Large intestine (tissue), 3 donors: ENCODE measurements around the gene ARMC7. TPM values are rescaled to one million over a fixed set of nuclear protein-coding genes. Genes with fewer than 3 reads are reported as not detected.

Source experiments
- DNase-seq, 2 donors: peaks; one replicate each; pipeline versions ENCODE4 v3.0.0 to v3.0.0-alpha.2; 2013
- H3K27ac ChIP-seq: one replicate; pipeline ENCODE4 v1.5.1; 2013; ENCODE audit warnings: low read length
- H3K27me3 ChIP-seq: 2 replicates; pipeline ENCODE4 v1.6.1; 2013; ENCODE audit warnings: low read length; ENCODE audit not compliant: control insufficient read depth, insufficient read depth
- H3K36me3 ChIP-seq: 2 replicates; pipeline ENCODE4 v1.6.1; 2013; ENCODE audit warnings: low read length; ENCODE audit not compliant: control insufficient read depth, insufficient read depth
- H3K4me1 ChIP-seq: one replicate; pipeline ENCODE4 v1.6.1; 2013; ENCODE audit warnings: low read length; ENCODE audit not compliant: control insufficient read depth, insufficient read depth
- H3K4me3 ChIP-seq: one replicate; pipeline ENCODE4 v1.5.1; 2013; ENCODE audit warnings: low read length
- H3K9me3 ChIP-seq: one replicate; pipeline ENCODE4 v1.6.1; 2013; ENCODE audit warnings: mild to moderate bottlenecking, low read depth, low read length, moderate library complexity; ENCODE audit not compliant: control insufficient read depth
- WGBS: methylation state at CpG from one replicate; pipeline ENCODE4 v1.1.5; 2013; ENCODE audit warnings: low lambda C conversion rate; ENCODE audit not compliant: insufficient coverage; 5-methylcytosine and 5-hydroxymethylcytosine counted together
- polyA plus RNA-seq: library from polyadenylated mRNA; unstranded; fragments of 120-200 nt; gene quantifications from one replicate; pipeline ENCODE4 v1.2.1, GENCODE V29; 2013

Gene ARMC7
- polyA plus RNA-seq, 1 donor: 9.3 TPM

DNA sequence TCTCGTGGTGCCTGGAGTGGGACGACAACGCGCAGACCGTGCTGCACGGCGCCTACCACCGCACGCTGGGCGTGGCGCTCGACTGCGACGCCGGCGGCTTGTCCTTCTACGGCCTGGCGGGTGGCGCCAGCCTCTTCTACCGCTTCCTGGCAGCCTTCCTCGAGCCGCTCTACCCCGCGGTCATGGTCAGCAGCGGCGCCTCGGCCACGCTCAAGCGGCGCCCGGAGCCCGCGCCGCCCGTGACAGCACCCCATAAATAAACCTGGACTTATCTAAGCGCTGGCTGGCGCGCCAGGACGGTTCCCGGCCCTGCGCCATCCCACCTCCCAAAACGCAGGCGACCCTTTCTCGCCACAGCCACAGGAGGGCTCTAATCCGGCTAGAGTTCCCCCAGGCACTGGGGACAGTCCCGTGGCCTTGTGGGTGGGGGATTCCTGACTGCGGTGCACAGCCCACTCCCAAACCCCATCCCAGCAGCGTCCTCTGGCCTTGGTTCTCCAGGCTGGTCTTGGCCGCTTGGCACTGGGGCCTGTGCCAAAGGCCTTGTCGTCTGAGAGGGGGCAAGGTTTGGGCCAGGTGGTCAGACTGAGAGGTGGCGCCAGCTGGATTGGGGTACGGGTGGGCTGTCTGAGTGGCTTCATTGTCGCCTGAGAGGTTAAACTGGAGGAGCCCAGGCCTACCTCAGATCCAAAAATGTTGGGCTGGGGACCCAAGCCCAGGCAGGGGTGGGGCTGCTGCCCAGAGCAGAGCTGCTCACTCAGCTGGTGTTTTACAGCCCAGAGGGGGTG, 32.1 kb upstream of the ARMC7 start:
- Histone ChIP-seq H3K9me3 (no peaks in the 10 kb centered on the region), H3K4me3 (peak overlapping the region; percentile 41), H3K4me1 (peaks cover 42% of the 10 kb centered on the region), H3K27ac (peak overlapping the region; percentile 76), H3K27me3 (no peaks in the 10 kb centered on the region), H3K36me3 (no peaks in the 10 kb centered on the region)
- WGBS: no CpG with 5 or more reads among the region's 53 CpGs
- peak; percentile 80 to 82 for DNase-seq

DNA sequence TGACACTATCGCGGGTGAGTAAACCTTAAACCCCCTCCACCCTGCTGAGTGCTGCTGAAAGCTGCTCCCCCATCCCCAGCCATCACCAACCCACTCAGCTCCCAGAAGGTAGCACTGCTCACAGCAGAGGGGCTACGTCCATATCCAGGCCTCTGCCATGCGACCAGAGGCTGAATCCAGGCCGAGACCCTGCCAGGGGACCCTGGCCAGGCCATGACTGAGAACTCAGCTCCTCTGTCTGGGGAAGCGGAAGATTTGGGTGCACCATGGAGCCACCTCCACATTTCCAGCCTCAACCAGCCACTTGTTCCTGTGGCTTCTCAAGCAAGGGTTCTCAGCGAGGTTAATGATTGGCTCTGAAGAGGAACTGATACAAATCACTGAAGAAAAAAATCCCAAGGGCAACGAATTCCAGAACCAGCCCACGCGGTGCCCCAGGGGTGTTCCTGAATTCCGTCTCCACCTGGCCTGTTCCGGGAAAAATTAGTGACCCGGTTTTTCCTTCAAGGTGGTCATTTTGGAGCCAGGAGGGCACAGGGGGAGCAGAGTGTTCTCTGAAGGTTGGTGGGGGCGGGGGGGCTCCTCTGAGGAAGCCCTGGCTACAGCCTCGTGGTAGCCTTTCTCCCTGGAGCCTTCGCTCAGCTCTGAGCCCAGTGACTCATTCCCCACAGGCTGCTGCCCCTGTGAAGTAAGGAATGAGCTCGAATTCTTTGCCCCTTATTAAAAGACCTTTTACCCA, 31.3 kb upstream of the ARMC7 start:
- peaks cover 40% of the 10 kb centered on the region for H3K4me1 ChIP-seq
- no CpG with 5 or more reads among the region's 17 CpGs for WGBS

DNA sequence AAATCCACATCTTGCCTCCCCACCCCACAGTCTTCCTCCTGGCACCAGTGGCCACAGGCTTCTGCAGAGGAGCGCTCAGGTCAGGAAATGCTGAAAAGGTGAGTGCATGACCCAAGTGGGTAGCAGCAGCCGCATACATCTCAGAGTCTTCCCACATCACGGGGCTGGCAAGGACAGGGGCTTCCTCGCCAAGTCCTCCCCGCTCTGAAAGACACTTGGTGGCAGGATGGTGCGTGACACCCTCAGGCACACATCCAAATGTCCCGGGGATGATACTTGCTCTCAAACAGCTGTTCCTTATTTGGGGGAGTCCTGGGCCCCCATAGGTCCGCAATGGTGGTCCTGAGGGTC, 30.8 kb upstream of the ARMC7 start:
- Histone ChIP-seq H3K27me3 (no peaks in the 10 kb centered on the region), H3K4me1 (peaks cover 40% of the 10 kb centered on the region), H3K9me3 (no peaks in the 10 kb centered on the region), H3K27ac (peak overlapping the region; percentile 76), H3K36me3 (no peaks in the 10 kb centered on the region), H3K4me3 (no peak overlapping the region)
- WGBS: no CpG with 5 or more reads among the region's 8 CpGs
- no peak for DNase-seq

More for the DNA sequence above, 31.3 kb upstream of the ARMC7 start:
- peak in 1 of 2 donors; percentile 57 for DNase-seq
- Histone ChIP-seq H3K36me3 (no peaks in the 10 kb centered on the region), H3K9me3 (no peaks in the 10 kb centered on the region), H3K4me3 (no peak overlapping the region), H3K27me3 (no peaks in the 10 kb centered on the region), H3K27ac (peak overlapping the region; percentile 76)

DNA sequence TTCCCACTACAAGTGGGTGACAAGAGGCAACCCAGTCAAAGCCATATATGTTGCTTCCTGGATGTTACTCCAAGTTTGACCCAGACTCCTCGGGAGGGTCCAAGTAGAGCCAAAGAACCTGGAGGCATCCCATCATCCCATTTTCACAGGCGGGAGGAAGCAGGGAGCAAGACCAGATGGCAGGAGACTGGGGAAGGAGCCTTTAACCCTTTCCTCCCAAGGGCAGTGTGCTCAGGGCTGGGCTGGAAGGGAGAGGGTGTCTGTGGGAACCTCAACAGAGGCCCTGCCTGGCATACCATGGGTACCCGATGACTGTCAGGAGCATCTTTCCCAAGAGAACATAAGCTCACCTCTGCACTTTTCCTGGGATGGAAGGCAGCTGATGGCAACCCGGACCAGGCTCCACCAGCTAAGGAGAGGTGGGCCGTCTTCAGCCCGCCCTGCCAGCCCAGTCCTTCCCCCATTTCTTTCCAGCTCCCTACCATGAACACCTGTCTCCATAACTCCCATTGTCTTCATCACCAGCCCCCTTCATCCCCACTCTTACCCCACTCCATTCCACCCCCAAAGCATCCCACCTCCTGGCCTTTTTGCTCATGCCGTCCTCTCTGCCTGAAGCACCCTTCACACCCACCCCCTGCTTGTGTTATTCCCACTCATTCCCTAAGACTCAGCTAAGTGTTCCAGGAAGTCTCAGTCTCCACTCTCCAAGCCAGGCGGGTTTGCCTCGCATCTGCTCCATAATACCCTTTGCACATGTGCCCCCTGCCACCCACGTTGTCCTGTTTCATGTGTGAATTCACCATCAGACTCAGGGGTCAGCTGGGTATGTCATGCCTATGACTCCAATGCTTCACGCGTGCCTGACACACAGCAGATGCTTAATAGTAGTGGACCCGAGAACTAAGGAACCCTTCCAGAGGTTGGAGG, 27.9 kb upstream of the ARMC7 start:
- WGBS: no CpG with 5 or more reads among the region's 13 CpGs
- H3K27ac ChIP-seq: no peak overlapping the region
- no peaks in the 10 kb centered on the region for H3K27me3 ChIP-seq
- H3K36me3 ChIP-seq: no peaks in the 10 kb centered on the region
- no peak overlapping the region for H3K4me3 ChIP-seq
- no peaks in the 10 kb centered on the region for H3K9me3 ChIP-seq
- H3K4me1 ChIP-seq: peaks cover 48% of the 10 kb centered on the region
- peak in 1 of 2 donors; percentile 3 for DNase-seq

DNA sequence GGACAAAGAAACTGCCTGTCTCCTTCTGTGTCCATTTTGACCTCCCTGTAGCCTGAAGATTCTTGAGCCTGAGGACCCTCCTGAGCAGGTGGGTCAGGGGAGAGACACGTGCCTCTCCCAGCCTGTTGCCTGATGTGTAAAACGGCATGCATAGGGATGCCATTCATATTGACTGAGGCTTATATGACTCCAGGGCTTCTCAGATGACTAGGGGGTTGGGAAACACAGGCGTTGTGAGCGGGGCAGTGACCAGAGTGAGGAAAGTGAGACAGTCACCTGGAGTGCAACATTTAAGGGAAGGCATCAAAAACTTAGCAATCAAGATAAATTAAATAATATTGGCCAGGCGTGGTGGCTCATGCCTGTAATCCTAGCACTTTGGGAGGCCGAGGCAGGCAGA, 27.1 kb upstream of the ARMC7 start:
- Histone ChIP-seq H3K4me1 (peaks cover 50% of the 10 kb centered on the region), H3K27ac (no peak overlapping the region), H3K36me3 (no peaks in the 10 kb centered on the region), H3K4me3 (no peak overlapping the region), H3K9me3 (no peaks in the 10 kb centered on the region), H3K27me3 (no peaks in the 10 kb centered on the region)
- DNase-seq: no peak
- 40% methylated on average over 1 of the region's 6 CpGs for WGBS

DNA sequence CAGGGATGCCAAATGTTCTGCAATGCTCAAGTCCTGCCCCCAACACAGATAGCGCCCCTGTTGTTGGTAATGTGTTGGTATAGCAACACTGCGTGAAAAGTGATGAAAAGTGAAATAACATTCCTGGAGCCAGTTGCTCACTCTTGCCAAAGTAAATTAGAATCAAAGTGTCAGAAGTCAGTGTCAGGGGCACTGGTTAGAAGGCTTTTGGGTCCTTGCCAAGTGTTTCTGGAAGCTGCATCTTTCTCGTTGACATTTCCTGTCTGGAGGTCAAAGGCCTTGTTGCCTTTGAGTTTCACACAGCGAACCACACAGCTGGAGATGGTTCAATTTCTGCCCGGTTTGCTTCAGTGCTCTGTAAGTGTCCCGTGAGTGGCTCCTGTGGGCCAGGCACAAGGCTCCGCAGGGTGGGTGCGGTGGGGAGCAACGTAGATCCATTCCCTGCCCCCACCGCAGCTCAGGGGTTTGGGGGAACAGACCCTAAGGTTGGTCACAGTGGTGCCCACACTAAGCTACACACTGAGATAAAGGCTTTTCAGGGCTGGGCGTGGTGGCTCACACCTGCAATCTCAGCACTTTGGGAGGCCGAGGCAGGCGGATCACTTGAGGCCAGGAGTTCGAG, 25.6 kb upstream of the ARMC7 start:
- Histone ChIP-seq H3K4me1 (peaks cover 44% of the 10 kb centered on the region), H3K27ac (peak overlapping the region; percentile 68), H3K27me3 (no peaks in the 10 kb centered on the region), H3K9me3 (no peaks in the 10 kb centered on the region), H3K36me3 (no peaks in the 10 kb centered on the region), H3K4me3 (no peak overlapping the region)
- no CpG with 5 or more reads among the region's 14 CpGs for WGBS
- DNase-seq: peak in 1 of 2 donors; percentile 16

DNA sequence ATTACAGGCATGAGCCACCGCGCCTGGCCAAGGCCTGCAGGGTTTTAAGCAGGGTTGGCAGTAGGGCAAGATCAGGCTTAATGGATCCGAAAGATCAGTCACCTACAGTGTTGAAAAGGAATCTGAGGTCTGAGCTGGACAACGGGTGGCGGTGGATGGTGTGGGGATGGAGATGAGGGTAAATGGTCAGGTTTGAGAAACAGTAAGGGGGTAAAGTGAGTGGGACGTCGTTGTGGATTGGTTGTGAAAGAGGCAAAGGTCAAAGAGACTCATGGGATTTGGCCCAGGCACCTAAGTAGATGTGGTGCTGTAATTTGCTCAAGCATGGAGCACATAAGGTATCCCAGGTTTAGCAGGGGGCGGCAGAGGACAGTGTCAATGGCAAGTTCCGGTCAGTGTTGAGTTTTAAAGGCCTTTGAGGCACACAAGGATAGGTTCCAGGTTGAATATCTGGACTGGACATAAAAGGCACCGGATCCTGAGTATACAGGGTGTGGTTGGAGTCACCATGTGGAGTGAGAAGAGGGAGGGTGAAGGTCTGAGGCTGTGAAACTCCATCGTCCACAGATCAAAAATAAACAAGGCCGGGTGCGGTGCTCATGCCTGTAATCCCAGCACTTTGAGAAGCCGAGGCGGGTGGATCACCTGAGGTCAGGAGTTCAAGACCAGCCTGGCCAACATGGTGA, 23.1 kb upstream of the ARMC7 start:
- peak in 1 of 2 donors; percentile 77 for DNase-seq
- Histone ChIP-seq H3K4me1 (peaks cover 58% of the 10 kb centered on the region), H3K27ac (peak overlapping the region; percentile 98), H3K9me3 (no peaks in the 10 kb centered on the region), H3K27me3 (no peaks in the 10 kb centered on the region), H3K36me3 (no peaks in the 10 kb centered on the region), H3K4me3 (peak overlapping the region; percentile 83)
- WGBS: 67% methylated on average over 3 of the region's 15 CpGs

DNA sequence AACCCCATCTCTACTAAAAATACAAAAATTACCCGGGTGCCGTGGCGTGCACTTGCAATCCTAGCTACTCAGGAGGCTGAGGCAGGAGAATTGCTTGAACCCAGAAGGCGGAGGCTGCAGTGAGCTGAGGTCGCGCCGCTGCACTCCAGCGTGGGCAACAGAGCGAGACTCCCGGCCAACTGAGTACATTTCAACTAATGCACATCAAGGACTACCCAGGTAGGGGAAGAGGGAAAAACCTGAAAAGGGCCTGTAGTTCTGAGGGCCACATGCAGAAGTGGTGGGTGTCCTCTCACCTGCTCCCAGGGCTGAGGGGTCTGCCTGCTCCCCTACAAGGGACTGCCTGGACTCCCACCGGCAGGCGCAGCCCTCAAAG, 22.6 kb upstream of the ARMC7 start:
- peak overlapping the region; percentile 83 for H3K4me3 ChIP-seq
- H3K27ac ChIP-seq: peak overlapping the region; percentile 98
- no peaks in the 10 kb centered on the region for H3K27me3 ChIP-seq
- no peak for DNase-seq
- H3K9me3 ChIP-seq: no peaks in the 10 kb centered on the region
- WGBS: no CpG with 5 or more reads among the region's 12 CpGs
- peaks cover 63% of the 10 kb centered on the region for H3K4me1 ChIP-seq
- H3K36me3 ChIP-seq: no peaks in the 10 kb centered on the region

DNA sequence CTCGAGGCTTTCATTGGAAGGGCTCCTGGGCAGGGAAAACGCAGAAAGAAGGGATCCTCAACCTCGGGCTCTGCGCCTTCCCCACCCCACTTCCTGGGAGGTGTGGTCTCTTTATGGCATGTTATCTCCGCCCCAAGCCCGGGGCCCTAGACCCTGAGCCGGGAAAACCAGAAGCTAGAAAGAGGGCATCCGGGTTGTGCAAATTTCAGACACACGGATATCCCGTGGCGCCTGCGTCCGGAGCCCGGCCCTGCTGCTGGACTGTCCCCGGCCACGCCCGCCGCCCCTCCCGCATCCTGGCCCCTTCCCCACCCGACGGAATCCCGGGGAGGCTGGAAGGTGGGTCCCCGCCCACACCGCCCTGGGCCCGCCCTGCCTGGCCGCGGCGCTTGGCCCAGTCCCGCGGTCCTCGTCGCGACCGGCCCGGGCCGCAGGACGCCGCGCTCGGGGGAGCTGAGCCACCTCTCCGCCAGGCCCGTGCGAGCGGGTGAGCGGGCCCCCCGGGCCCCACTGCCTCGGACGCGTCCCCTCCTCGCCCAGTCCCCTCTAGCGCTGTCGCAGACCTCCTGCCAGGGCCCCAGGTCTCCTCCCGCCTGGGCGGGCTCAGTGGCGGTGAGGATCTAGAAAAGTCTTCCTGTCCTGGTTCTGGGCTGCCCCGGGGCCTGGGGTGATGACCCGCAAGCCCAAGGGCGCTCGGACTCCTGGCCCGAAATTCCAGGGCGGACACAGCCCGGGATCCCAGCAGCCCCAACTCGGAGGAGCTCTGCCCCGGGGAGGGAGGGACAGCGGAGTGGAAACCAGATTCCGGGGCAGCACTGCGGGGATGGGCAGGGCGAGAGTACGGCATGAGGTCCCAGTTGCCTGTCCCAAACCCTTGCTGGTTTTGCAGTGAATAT, 22.0 kb upstream of the ARMC7 start, which contains the start of gene SLC16A5:
SLC16A5 (plus strand) TSS at position 397 of the 896 bp plus-strand sequence. CDS start 5,683 bp downstream, outside the sequence.
- DNase-seq: peak; percentile 91 to 97
- H3K4me1 ChIP-seq: peaks cover 69% of the 10 kb centered on the region

More for the DNA sequence above, 22.0 kb upstream of the ARMC7 start, which contains the start of gene SLC16A5:
- Histone ChIP-seq H3K27ac (peak within 1 kb of the TSS; percentile 98), H3K36me3 (no peaks in the 10 kb centered on the region), H3K9me3 (no peaks in the 10 kb centered on the region), H3K4me3 (peak within 1 kb of the TSS; percentile 83), H3K27me3 (no peaks in the 10 kb centered on the region)
- no CpG with 5 or more reads among the region's 69 CpGs for WGBS
